Activated CD4-positive, alpha-beta memory T cell treated with anti-CD3 and anti-CD28 coated beads for 36 hours (primary cell): ENCODE results near the gene HACD4. TPM values are rescaled to one million over a fixed set of nuclear protein-coding genes. Genes with fewer than 3 reads are reported as not detected.

Source experiments
- CTCF ChIA-PET: fragments of 350-600 bp; sonication (Branson Sonifier 250); formaldehyde crosslinking; loops from one replicate; lab custom pipeline; 2021; ENCODE audit warnings: antibody characterized with exemption, inconsistent platforms; lab: Charles Lee
- POLR2A ChIA-PET: fragments of 350-600 bp; sonication (Branson Sonifier 250); formaldehyde crosslinking; loops from one replicate; lab custom pipeline; 2021; ENCODE audit warnings: antibody characterized with exemption; lab: Charles Lee
- DNase-seq: peaks from one replicate; pipeline ENCODE4 v3.0.0-alpha.2; 2020
- H3K27ac Mint-ChIP-seq: one replicate; pipeline ENCODE4 v1.8.0; 2021; ENCODE audit warnings: mixed read lengths
- H3K27me3 Mint-ChIP-seq: one replicate; pipeline ENCODE4 v1.8.0; 2021; ENCODE audit warnings: mixed read lengths
- H3K36me3 Mint-ChIP-seq: one replicate; pipeline ENCODE4 v1.8.0; 2021; ENCODE audit warnings: mixed read lengths
- H3K4me1 Mint-ChIP-seq: one replicate; pipeline ENCODE4 v1.8.0; 2021; ENCODE audit warnings: low read depth, mixed read lengths
- H3K4me3 Mint-ChIP-seq: one replicate; pipeline ENCODE4 v1.8.0; 2021; ENCODE audit warnings: mild to moderate bottlenecking, mixed read lengths
- H3K9me3 Mint-ChIP-seq: one replicate; pipeline ENCODE4 v1.8.0; 2021; ENCODE audit warnings: mixed read lengths
- intact Hi-C: fragments of 100-400 bp; cut with micrococcal nuclease; formaldehyde crosslinking; loops from one replicate; pipeline ENCODE4 v1.15.1; 2023
- total RNA-seq, 2 experiments: library from RNA; stranded (reverse); gene quantifications; one replicate each; pipeline ENCODE4 v1.2.3, GENCODE V29; 2021

Gene HACD4
- total RNA-seq, 2 experiments from 2014 or later: 1.9 to 2.4 TPM

- POLR2A ChIA-PET: no interaction called here
These were observed 12.4 kb upstream of the HACD4 start for GRCh38 chr9:21043841-21044240.

GRCh38 chr9:21042466-21042865 is 11.0 kb upstream of the HACD4 start:
- intact Hi-C loops: no loop called here

More at GRCh38 chr9:21043841-21044240, 12.4 kb upstream of the HACD4 start:
- no peak for DNase-seq
- H3K4me3 Mint-ChIP-seq: no peak overlapping the region
- no peaks in the 10 kb centered on the region for H3K36me3 Mint-ChIP-seq
- peaks cover 5% of the 10 kb centered on the region for H3K4me1 Mint-ChIP-seq
- CTCF ChIA-PET: no interaction called here
- no peak overlapping the region for H3K27ac Mint-ChIP-seq
- no peaks in the 10 kb centered on the region for H3K9me3 Mint-ChIP-seq
- intact Hi-C loops: no loop called here
- H3K27me3 Mint-ChIP-seq: no peaks in the 10 kb centered on the region

GRCh38 chr9:21039302-21039701 is 7.9 kb upstream of the HACD4 start:
- intact Hi-C loops: loop anchor here (10.0 kb wide), 1 partner anchor 295 kb away; the partner anchor contains the start of gene KLHL9
- no peaks in the 10 kb centered on the region for H3K9me3 Mint-ChIP-seq
- H3K27me3 Mint-ChIP-seq: no peaks in the 10 kb centered on the region
- H3K27ac Mint-ChIP-seq: no peak overlapping the region
- no peak for DNase-seq
- H3K4me3 Mint-ChIP-seq: no peak overlapping the region
- peaks cover 5% of the 10 kb centered on the region for H3K4me1 Mint-ChIP-seq
- ChIA-PET CTCF (no interaction called here), POLR2A (no interaction called here)
- H3K36me3 Mint-ChIP-seq: no peaks in the 10 kb centered on the region

More at GRCh38 chr9:21042466-21042865, 11.0 kb upstream of the HACD4 start:
- no peaks in the 10 kb centered on the region for H3K9me3 Mint-ChIP-seq
- no peak overlapping the region for H3K4me3 Mint-ChIP-seq
- H3K36me3 Mint-ChIP-seq: no peaks in the 10 kb centered on the region
- H3K4me1 Mint-ChIP-seq: peaks cover 5% of the 10 kb centered on the region
- ChIA-PET POLR2A (no interaction called here), CTCF (no interaction called here)
- no peak for DNase-seq
- H3K27me3 Mint-ChIP-seq: no peaks in the 10 kb centered on the region
- H3K27ac Mint-ChIP-seq: no peak overlapping the region

- Mint-ChIP-seq H3K4me1 (peaks cover 17% of the 10 kb centered on the region), H3K4me3 (no peak overlapping the region), H3K27ac (no peak overlapping the region), H3K27me3 (no peaks in the 10 kb centered on the region), H3K36me3 (no peaks in the 10 kb centered on the region), H3K9me3 (no peaks in the 10 kb centered on the region)
- ChIA-PET CTCF (no interaction called here), POLR2A (no interaction called here)
- no peak for DNase-seq
- intact Hi-C loops: loop anchor here (10.0 kb wide), 1 partner anchor 298 kb away; the partner anchor contains the start of gene KLHL9
These were observed 5.8 kb upstream of the HACD4 start for GRCh38 chr9:21037278-21037677.

- DNase-seq: no peak
- ChIA-PET CTCF (no interaction called here), POLR2A (interaction anchor here (1.1 to 2.4 kb wide), 4 partner anchors 32 to 409 kb away, joined by 3 to 14 read pairs (median 7); partner anchors contain the start of gene MLLT3)
- Mint-ChIP-seq H3K36me3 (peaks cover 4% of the 10 kb centered on the region), H3K27ac (peak overlapping the region; percentile 66), H3K4me3 (peak overlapping the region; percentile 60), H3K27me3 (no peaks in the 10 kb centered on the region), H3K9me3 (no peaks in the 10 kb centered on the region), H3K4me1 (peaks cover 20% of the 10 kb centered on the region)
- intact Hi-C loops: loop anchor here (1.0 to 10.0 kb wide), 8 partner anchors 51 to 1055 kb away; partner anchors contain the start of gene KLHL9
These were observed 356 bp upstream of the HACD4 start for GRCh38 chr9:21031808-21032183.

- POLR2A ChIA-PET: interaction anchor here (0.6 to 2.4 kb wide), 8 partner anchors 29 to 1869 kb away, joined by 3 to 14 read pairs (median 4); partner anchors contain the start of genes FOCAD and MLLT3
- DNase-seq: peak; percentile 52
- peaks cover 28% of the 10 kb centered on the region for H3K4me1 Mint-ChIP-seq
These were observed 928 bp downstream of the HACD4 start for GRCh38 chr9:21030389-21031035.

GRCh38 chr9:21029661-21030060 is 1.8 kb downstream of the HACD4 start:
- peaks cover 11% of the 10 kb centered on the region for H3K36me3 Mint-ChIP-seq
- CTCF ChIA-PET: interaction anchor here (1.2 kb wide), 1 partner anchor 81 kb away, joined by 3 read pairs; no protein-coding TSS in a partner anchor

More at GRCh38 chr9:21030389-21031035, 928 bp downstream of the HACD4 start:
- H3K4me3 Mint-ChIP-seq: no peak overlapping the region
- no peak overlapping the region for H3K27ac Mint-ChIP-seq
- peaks cover 11% of the 10 kb centered on the region for H3K36me3 Mint-ChIP-seq
- no peaks in the 10 kb centered on the region for H3K9me3 Mint-ChIP-seq
- CTCF ChIA-PET: interaction anchor here (0.6 to 1.2 kb wide), 5 partner anchors 30 to 345 kb away, joined by 3 to 4 read pairs (median 3); no protein-coding TSS in a partner anchor
- intact Hi-C loops: loop anchor here (1.0 to 10.0 kb wide), 12 partner anchors 33 to 1054 kb away; partner anchors contain the start of gene KLHL9
- no peaks in the 10 kb centered on the region for H3K27me3 Mint-ChIP-seq

GRCh38 chr9:21028466-21028865 is 3.0 kb downstream of the HACD4 start:
- Mint-ChIP-seq H3K9me3 (no peaks in the 10 kb centered on the region), H3K36me3 (peaks cover 17% of the 10 kb centered on the region), H3K27me3 (no peaks in the 10 kb centered on the region), H3K4me3 (no peak overlapping the region), H3K27ac (no peak overlapping the region), H3K4me1 (peaks cover 33% of the 10 kb centered on the region)
- DNase-seq: peak; percentile 25
- intact Hi-C loops: loop anchor here (1.0 kb wide), 1 partner anchor 27 kb away; no protein-coding TSS in a partner anchor
- POLR2A ChIA-PET: no interaction called here
- CTCF ChIA-PET: interaction anchor here (1.1 kb wide), 2 partner anchors 144 to 403 kb away, joined by 3 read pairs; no protein-coding TSS in a partner anchor

More at GRCh38 chr9:21029661-21030060, 1.8 kb downstream of the HACD4 start:
- POLR2A ChIA-PET: interaction anchor here (0.6 to 1.2 kb wide), 3 partner anchors 345 to 1868 kb away, joined by 3 read pairs; no protein-coding TSS in a partner anchor
- DNase-seq: no peak
- Mint-ChIP-seq H3K4me3 (no peak overlapping the region), H3K9me3 (no peaks in the 10 kb centered on the region), H3K27ac (no peak overlapping the region), H3K27me3 (no peaks in the 10 kb centered on the region), H3K4me1 (peaks cover 28% of the 10 kb centered on the region)
- intact Hi-C loops: loop anchor here (1.0 to 10.0 kb wide), 11 partner anchors 32 to 1053 kb away; partner anchors contain the start of gene KLHL9

- Mint-ChIP-seq H3K4me3 (no peak overlapping the region), H3K36me3 (peaks cover 21% of the 10 kb centered on the region), H3K9me3 (peaks cover 1% of the 10 kb centered on the region), H3K27me3 (no peaks in the 10 kb centered on the region), H3K27ac (no peak overlapping the region), H3K4me1 (peaks cover 22% of the 10 kb centered on the region)
- intact Hi-C loops: no loop called here
- ChIA-PET POLR2A (interaction anchor here (0.8 kb wide), 1 partner anchor 343 kb away, joined by 3 read pairs; the partner anchor contains the start of gene FOCAD), CTCF (interaction anchor here (0.6 to 1.1 kb wide), 2 partner anchors 143 to 1566 kb away, joined by 3 read pairs; no protein-coding TSS in a partner anchor)
- DNase-seq: no peak
These were observed 4.1 kb downstream of the HACD4 start for GRCh38 chr9:21027295-21027694.

GRCh38 chr9:21023861-21024260 is 7.6 kb downstream of the HACD4 start:
- no peak for DNase-seq
- no peak overlapping the region for H3K4me3 Mint-ChIP-seq
- no peaks in the 10 kb centered on the region for H3K27me3 Mint-ChIP-seq
- H3K4me1 Mint-ChIP-seq: peaks cover 24% of the 10 kb centered on the region
- ChIA-PET POLR2A (no interaction called here), CTCF (no interaction called here)
- H3K9me3 Mint-ChIP-seq: peaks cover 3% of the 10 kb centered on the region
- H3K36me3 Mint-ChIP-seq: peaks cover 36% of the 10 kb centered on the region
- intact Hi-C loops: no loop called here
- no peak overlapping the region for H3K27ac Mint-ChIP-seq

GRCh38 chr9:21018177-21018576 is 13.3 kb downstream of the HACD4 start:
- Mint-ChIP-seq H3K36me3 (peaks cover 35% of the 10 kb centered on the region), H3K4me3 (no peak overlapping the region), H3K4me1 (peaks cover 6% of the 10 kb centered on the region), H3K27ac (no peak overlapping the region), H3K9me3 (peaks cover 3% of the 10 kb centered on the region), H3K27me3 (no peaks in the 10 kb centered on the region)
- ChIA-PET POLR2A (interaction anchor here (0.5 kb wide), 1 partner anchor 87 kb away, joined by 5 read pairs; no protein-coding TSS in a partner anchor), CTCF (no interaction called here)
- no peak for DNase-seq
- intact Hi-C loops: no loop called here
